Measurements from ENCODE around the gene HRC.
"Not testable (repeated sequence)": the region's sequence is repeated elsewhere in the genome, so short reads cannot be mapped to it uniquely, and the experiment has no call there.

The HRC gene

GRCh38 chr19:49160450-49161189, 5.4 kb upstream of the HRC start:
- FAIRE-seq = no peak

DNA sequence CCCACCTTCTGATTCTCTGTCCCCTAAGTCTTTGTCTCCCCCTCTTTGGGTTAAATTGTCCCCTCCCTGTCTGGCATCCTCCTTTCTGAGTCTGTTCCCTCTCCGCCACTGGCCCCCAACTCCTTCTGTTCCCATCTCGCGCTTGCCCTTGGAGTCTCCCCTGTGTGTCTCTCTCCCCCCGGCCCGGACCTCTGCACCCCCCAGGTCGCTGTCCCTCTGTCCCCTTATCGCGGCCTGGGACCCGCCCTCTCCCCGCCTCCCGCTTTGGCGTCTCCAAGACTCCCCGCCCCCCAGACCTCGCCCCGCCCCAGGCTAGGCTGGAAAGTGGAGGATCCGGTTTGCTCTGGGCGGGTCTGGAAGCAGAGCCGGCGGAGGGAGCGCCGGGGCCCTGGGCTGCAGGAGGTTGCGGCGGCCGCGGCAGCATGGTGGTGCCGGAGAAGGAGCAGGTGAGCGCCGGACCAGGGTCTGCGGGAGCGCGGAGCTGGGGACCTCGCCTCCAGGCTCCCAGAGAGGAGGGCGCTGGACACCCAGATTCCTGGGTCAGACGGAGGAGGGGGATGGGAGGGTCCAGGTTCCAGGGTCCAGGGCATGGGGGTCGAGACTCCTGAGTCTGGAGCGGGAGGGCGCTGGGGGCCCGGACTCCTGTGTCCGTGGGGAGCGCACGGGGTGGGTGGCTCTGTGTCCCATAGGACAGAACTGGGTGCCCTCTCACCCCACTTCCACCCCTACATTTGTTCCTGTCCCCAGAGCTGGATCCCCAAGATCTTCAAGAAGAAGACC, 2.4 kb upstream of the HRC start, which contains the start of gene TRPM4:
TRPM4 (plus strand) TSS at position 348 of the 780 bp plus-strand sequence; CDS start at position 423, 75 bp downstream.
- no peak for FAIRE-seq

DNA sequence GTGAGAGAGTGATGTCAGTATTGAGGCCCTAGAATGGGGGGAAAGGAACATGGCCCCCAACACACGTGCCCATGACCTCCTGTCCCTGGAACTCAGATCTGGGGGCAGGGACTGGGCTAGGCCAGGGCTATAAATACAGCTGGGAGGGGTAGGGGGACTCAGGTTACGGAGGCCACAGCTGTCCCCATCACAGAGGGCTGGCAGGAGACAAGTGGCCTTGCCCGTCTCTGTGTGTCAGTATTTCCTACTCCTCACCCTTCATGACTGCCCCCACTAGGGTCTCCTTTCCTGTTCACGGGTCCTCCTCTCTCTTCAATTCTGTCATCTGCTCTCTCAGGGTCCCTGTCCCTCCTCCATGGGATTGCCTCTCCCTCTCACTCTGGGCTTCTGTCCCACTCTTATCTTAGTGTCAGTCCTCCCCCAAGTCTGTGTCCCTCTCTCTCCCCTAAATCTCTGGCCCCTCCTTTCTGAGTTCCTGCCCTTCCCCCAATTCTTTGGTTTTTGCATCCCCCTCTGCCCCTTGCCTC, 687 bp upstream of the HRC start:
- FAIRE-seq = no peak

DNA sequence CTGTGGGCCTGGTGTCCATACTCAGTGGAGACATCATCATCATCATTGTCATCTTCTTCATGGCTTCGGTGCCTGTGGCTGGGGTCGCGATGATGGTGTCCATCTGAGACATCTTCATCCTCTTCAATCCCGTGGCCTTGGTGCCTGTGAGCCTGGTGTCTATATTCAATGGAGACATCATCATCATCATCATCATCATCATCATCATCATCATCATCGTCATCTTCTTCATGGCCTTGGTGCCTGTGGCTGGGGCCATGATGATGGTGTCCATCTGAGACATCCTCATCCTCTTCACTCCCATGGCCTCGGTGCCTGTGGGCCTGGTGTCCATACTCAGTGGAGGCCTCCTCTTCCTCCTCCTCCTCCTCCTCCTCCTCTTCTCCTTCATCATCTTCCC, 917 bp downstream of the HRC start:
- FAIRE-seq = no peak

GRCh38 chr19:49153167-49153809, 1.9 kb downstream of the HRC start:
- FAIRE-seq = no peak

DNA sequence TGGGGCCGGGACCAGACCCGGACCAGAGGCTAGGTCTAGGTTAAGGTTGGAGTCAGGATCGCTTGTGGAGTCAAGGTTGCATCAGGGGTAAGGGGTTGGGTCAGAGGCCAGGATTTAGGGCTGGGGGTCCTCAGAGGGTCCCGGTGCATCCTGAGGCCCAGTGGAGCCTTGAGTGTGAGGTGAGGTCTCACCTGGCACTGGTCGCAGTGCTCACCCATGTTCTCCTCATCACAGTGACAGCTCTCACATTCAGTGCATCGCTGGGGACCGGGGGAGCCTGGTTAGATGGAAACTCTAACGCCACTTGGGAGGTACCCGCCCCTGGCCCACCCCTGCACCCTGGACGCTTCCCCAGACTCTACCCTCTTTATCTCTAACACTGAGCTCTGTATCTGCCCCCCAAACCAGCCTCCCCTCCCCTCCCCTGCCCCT, 3.1 kb downstream of the HRC start:
- no peak for FAIRE-seq

DNA sequence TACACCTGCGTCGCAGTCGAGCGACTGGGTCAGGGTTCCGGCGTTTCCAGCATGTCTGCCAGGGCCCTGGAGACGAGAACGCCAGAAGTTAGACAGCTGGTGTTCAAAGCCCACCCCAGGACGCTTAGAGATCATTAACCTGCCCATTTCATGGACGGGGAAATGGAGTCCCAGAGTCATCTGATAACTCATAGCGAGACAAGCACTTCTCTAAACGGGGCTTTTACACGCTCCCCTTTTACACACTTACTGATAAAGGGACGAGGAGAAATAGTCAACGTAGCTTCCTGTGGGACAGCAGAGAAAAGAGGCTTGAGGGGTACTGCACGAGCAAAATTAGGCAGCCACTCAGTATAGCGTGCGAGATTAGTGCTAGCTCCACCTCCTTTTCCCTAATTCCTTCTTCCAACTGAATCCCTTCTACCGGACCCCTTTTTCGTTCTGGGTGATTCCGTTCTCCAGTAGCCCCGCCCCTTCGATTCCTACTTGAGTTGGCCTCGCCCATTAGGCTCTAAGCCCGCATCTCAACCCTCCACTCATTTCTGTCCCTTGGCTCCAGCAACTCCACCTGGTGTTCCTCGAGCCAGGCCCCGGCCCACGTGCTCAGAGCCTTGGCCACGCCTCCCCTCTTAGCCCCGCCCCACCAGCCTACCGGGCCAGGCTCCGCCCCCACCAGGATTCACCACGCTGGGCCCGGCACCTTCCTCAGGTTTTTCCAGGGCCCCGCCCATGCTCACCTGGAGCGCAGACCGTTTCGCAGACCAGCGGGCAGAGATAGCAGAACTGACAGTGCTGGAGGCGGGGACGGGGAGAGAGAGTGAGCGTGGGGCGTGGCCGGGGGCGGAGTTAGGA, 3.7 kb downstream of the HRC start:
- no peak for FAIRE-seq

GRCh38 chr19:49150944-49151243, 4.3 kb downstream of the HRC start:
- FAIRE-seq = no peak

DNA sequence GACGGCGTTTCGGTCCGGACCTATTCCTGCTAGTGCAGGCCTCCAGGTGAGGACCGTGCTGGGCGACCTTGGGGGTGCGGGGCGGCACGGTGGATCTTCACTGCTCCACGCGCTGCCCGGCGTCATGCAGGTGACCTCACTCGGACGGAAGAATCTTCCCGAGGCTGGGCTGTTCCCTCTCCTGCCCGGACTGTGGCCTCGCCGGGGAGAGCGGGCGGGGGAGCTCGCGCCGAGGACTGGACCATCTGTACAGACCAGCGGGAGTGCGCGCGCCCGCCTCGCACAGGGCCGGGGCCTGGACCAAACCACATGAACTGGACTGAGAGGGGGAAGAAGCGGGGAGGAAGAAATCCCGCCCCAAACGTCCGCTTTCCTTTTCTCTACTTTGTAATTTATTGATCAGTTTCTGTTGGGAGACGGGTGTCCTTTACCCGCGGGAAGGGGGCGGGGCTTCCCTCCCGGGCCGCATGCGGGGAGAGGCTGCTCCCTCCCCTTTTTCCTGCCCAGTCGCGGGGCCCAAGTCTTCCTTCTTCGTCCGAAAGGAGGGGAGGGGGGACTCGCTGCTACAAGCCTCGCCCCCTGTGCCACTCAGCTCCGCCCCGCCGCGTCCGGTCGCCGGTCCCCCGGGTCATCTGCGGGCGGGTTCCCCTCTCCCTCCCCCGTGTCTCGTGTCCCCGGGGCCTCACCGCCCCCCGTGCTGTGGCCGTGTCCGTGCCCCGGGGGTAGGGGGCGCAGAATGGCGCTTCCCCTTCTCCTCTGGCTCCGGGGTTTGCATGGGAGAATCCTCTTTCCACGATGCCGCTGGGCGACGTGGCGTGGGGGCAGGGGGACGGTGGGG, 4.9 kb downstream of the HRC start:
- FAIRE-seq = no peak

DNA sequence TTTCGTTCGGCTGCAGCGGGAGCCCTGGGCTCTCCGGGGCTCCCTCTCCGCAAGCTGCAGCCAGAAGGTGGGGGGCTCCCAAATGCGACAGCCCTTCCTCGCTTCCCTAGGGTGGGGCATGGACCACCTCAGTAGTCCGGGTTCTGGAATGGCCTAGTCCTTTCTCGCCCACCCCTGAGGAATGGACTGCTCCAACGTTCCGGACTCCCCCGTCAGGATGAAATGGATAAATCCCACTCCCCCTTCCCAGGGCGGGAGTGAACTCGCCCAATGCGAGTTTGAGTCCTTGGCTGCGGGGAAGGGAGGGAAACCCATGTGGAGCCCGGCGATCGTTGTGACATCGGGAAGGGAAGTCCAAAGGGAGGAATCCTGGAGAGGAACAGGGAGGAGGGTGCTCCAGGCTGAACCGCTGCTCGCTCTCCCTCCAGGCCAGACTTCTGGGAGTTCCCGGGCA, 5.5 kb downstream of the HRC start:
- FAIRE-seq = no peak

DNA sequence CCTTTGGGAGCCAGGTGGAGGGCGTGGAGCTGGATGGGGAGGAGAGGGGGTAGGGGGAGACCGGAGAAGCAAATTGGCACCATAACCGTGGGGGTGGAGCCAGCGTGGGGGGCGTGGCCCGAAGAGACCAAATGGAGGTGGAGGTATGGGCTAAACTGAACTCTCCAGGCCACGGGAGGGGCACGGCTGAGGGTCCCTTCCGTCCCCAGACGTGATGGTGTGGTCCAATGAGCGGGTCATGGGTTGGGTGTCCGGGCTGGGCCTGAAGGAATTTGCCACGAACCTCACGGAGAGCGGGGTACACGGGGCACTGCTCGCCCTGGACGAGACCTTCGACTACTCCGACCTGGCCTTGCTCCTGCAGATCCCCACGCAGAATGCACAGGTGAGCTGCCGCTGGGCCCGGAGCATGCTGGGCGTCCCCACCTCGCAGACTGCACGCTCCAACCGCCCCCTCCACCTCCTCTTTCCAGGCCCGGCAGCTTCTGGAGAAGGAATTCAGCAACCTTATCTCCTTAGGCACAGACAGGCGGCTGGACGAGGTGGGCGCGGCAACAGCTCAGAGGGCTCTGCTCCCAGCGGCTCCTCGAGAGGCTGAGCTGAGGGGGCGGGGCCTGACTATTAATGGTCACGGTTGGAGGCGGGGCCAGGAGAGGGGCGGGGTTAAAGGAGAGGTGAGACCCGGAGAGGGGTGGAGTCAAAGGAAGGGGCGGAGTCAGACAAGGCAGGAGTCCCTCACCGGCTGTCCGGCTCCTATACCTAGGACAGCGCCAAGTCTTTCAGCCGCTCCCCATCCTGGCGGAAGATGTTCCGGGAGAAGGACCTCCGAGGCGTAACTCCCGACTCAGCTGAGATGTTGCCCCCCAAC, 6.2 kb downstream of the HRC start:
- no peak for FAIRE-seq

GRCh38 chr19:49148044-49148682, 7.0 kb downstream of the HRC start:
- FAIRE-seq = no peak

DNA sequence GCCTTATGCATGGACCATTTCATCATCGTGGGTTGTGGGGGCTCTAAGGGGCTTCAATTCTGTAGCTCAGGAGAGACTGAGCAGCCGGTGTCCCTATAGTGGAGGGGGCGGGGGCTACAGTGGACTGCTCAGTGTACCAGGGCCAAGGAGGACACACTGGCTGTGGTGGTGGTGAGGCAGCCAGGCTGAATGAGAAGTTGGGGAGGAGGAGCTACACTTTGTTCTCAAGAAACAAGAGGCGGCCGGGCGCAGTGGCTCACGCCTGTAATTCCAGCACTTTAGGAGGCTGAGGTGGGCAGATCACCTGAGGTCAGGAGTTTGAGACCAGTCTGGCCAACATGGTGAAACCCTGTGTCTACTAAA, 8.8 kb downstream of the HRC start:
- not testable (repeated sequence) for FAIRE-seq

DNA sequence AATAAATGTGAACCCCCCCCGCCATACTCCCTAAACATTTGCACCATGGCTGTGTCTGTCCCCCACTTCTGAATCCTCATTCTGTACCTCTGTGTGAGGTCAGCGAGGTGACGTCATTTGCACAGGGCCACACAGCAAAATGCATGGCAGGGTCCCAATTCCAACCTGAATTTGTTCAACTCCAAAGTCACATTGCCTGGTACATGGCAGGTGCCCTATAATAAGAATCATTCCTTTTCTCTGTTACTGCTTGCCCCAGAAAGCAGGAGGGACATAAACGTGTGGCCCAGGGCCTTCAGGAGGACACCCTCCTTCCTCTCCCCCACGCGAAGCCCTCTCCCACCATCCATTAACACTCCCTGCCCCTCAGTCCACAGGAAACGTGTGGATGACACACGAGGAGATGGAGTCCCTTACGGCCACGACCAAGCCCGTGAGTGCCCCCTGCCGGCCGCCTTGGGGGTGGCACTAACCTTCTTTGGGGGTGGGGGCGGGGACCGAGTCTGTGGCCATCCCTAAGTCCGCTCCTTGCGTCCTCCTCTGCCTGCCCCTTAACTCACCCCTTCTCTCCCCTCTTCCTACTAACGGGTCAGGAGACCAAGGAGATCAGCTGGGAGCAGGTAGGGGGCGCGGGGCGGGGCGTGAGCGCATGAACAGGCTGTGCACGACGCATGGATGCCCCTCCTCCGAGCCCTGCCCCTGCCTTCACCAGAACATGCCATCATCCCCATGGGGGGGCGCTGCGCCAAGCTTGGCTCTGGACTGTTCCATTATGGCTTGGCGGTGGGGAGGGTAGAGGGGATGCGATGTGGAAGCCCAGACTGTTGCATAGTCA, 9.4 kb downstream of the HRC start:
- no peak for FAIRE-seq

DNA sequence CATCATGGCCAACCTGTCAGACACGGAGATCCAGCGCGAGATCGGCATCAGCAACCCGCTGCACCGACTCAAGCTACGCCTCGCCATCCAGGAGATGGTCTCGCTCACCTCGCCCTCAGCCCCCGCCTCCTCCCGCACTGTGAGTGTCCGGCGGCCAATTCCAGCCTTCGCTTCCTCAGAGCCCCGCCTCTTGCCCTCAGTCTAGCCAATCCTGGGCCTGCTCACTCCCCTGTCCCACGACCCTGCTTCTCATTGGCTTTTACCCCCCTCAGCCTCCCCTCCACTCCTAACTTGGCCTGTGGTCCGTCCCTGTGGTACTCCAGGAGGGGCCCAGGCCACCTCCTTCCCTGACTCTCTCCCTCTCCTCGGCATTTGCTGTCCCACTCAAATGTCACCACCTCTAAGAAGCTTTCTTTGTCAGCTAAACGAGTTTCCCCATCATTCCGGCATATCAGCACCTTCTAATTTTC, 12.3 kb downstream of the HRC start:
- FAIRE-seq = no peak

- FAIRE-seq = no peak
These were observed 13.8 kb downstream of the HRC start for GRCh38 chr19:49141352-49141751.

DNA sequence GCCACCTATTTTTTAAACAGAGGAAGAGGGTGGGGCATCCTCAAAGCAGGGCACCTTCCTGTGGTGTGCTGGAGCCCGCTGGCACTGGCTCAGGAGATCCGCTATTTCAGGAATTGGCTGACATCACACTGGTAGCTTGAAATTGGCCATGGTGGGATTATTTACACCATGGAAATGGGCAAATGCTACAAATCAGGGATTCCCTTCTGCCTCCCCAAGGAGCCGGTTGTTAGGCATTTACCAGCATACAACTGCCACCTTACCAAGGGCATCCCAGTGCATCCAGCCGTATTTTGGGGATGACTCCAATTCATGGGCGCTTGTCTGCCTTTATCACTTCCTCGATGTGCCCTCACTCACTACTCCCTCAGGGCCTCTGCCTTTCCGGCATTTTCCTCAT, 14.2 kb downstream of the HRC start:
- no peak for FAIRE-seq

DNA sequence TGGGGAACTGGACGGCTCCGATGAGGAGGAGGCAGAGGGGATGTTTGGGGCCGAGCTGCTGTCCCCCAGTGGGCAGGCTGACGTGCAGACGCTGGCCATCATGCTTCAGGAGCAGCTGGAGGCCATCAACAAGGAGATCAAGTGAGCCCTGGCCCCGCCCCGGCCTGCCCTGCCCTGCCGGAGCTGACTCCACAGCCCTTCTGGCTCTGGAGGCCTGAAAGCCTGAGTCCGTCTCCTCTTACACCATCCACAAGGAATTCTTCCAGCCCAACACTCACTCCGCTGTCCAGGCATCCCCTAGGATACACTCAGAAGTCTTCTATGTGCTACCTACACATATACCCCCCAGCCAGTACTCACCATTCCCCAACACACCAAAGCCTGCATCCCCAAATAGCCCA, 18.4 kb downstream of the HRC start:
- no peak for FAIRE-seq

GRCh38 chr19:49135686-49136085, 19.5 kb downstream of the HRC start:
- no peak for FAIRE-seq

Data from colon (tissue), 2 donors.